Transverse colon (tissue), 4 donors: ENCODE results near the gene DPH7. TPM values are rescaled to one million over a fixed set of nuclear protein-coding genes. Genes with fewer than 3 reads are reported as not detected.
"Not testable (repeated sequence)": the region's sequence is repeated elsewhere in the genome, so short reads cannot be mapped to it uniquely, and the experiment has no call there.

Experiments used
- DNase-seq: peaks from one replicate; pipeline ENCODE4 v3.0.0-alpha.2; 2019
- H3K27ac ChIP-seq, 4 donors: fragments of 200-600 bp; sonication (generic); 2 replicates each; pipeline ENCODE4 v1.5.1; 2016 to 2018; ENCODE audit warnings: inconsistent platforms in 4 of 4
- H3K27me3 ChIP-seq: fragments of 200-600 bp; sonication (generic); 2 replicates; pipeline ENCODE4 v1.5.1; 2017; ENCODE audit warnings: inconsistent platforms
- H3K36me3 ChIP-seq, 4 donors: fragments of 200-600 bp; sonication (generic); 2 replicates each; pipeline ENCODE4 v1.5.1; 2017 to 2019; ENCODE audit warnings: inconsistent platforms in 4 of 4
- H3K4me1 ChIP-seq, 4 donors: fragments of 200-600 bp; sonication (generic); 2 replicates each; pipeline ENCODE4 v1.5.1; 2017 to 2020; ENCODE audit warnings: inconsistent platforms in 4 of 4
- H3K4me3 ChIP-seq, 4 donors: fragments of 200-600 bp; sonication (generic); 1 replicate in 1 of 4; 2 replicates in 3 of 4; pipeline versions ENCODE4 v1.5.1 to v1.6.1; 2017 to 2019; ENCODE audit warnings: inconsistent platforms in 4 of 4
- H3K9me3 ChIP-seq, 2 donors: fragments of 200-600 bp; sonication (generic); 2 replicates each; pipeline ENCODE4 v1.5.1; 2017 to 2019; ENCODE audit warnings: inconsistent platforms in 2 of 2
- EP300 ChIP-seq: sonication (generic); formaldehyde crosslinking; IDR thresholded peaks from one replicate; pipeline ENCODE4 v1.6.1; 2017; ENCODE audit warnings: antibody characterized with exemption, low read depth
- POLR2A ChIP-seq: fragments of 450-650 bp; IDR thresholded peaks from one replicate; pipeline ENCODE4 v1.6.1; 2016; ENCODE audit warnings: antibody characterized with exemption, mild to moderate bottlenecking, moderate library complexity
- POLR2AphosphoS5 ChIP-seq, 3 donors: sonication (generic); formaldehyde crosslinking; IDR thresholded peaks; one replicate each; pipeline ENCODE4 v1.6.1; 2016; ENCODE audit warnings: antibody characterized with exemption in 3 of 3
- WGBS, 2 donors: methylation state at CpG; one replicate each; pipeline ENCODE4 v1.1.5; 2018; ENCODE audit warnings: low coverage in 1 of 2; 5-methylcytosine and 5-hydroxymethylcytosine counted together
- in situ Hi-C, 4 donors: fragments of 200-750 bp; cut with MboI; loops; one replicate each; pipeline versions ENCODE4 v1.15.0 to v1.15.1; 2017; ENCODE audit warnings: low sequenced_read_pairs in 3 of 4, low pct_ligation_motif_present in 1 of 4, low pct_unique_long_range_greater_than_20kb in 1 of 4
- intact Hi-C: fragments of 100-400 bp; cut with DNase I; formaldehyde crosslinking; loops from one replicate; pipeline ENCODE4 v1.15.1; 2023; ENCODE audit warnings: low total_unique reads
- total RNA-seq, 4 donors: library from RNA; depleted of rRNA; stranded (reverse); fragments of >200 nt; gene quantifications; one replicate each; pipeline ENCODE4 v1.1.0, GENCODE V29; 2016
- TF ChIP-seq, protein P1 (sequence below), 5 experiments: fragments of 200-600 bp in 3 of 5; fragments of 450-650 bp in 2 of 5; sonication (generic) in 3 of 5; IDR thresholded peaks; 1 replicate in 2 of 5; 2 replicates in 3 of 5; pipeline ENCODE4 v1.5.1; 2016 to 2017; ENCODE audit warnings: antibody characterized with exemption in 5 of 5, inconsistent platforms in 3 of 5, mild to moderate bottlenecking in 2 of 5, moderate library complexity in 1 of 5

DPH7 gene
- total RNA-seq, 4 donors from 2014 or later = 28.8 to 53.5 (median 36.6) TPM

GRCh38 chr9:137543237-137543963, 35.3 kb downstream of the DPH7 start:
- Histone ChIP-seq H3K36me3 (peaks cover 0 to 4% (median 0%) of the 10 kb centered on the region in 4 donors), H3K27ac (peak overlapping the region in 2 of 4 donors; percentile 51), H3K27me3 (no peaks in the 10 kb centered on the region), H3K4me3 (no peak overlapping the region), H3K9me3 (no peaks in the 10 kb centered on the region), H3K4me1 (peaks cover 0 to 2% (median 0%) of the 10 kb centered on the region in 4 donors)
- in situ Hi-C loops = no loop called here
- WGBS, 2 donors = 93% methylated on average over 25 of the region's 25 CpGs; no CpG with 5 or more reads in 1 of the 2 donors
- TF ChIP-seq EP300 = no peak
- TF ChIP-seq, protein P1, sequence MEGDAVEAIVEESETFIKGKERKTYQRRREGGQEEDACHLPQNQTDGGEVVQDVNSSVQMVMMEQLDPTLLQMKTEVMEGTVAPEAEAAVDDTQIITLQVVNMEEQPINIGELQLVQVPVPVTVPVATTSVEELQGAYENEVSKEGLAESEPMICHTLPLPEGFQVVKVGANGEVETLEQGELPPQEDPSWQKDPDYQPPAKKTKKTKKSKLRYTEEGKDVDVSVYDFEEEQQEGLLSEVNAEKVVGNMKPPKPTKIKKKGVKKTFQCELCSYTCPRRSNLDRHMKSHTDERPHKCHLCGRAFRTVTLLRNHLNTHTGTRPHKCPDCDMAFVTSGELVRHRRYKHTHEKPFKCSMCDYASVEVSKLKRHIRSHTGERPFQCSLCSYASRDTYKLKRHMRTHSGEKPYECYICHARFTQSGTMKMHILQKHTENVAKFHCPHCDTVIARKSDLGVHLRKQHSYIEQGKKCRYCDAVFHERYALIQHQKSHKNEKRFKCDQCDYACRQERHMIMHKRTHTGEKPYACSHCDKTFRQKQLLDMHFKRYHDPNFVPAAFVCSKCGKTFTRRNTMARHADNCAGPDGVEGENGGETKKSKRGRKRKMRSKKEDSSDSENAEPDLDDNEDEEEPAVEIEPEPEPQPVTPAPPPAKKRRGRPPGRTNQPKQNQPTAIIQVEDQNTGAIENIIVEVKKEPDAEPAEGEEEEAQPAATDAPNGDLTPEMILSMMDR (IDR thresholded peaks at IDR 0.05) = no peak
- no peak for TF ChIP-seq POLR2A
- no peak for TF ChIP-seq POLR2AphosphoS5 (IDR thresholded peaks at IDR 0.05)
- intact Hi-C loops = no loop called here
- DNase-seq = no peak

DNA sequence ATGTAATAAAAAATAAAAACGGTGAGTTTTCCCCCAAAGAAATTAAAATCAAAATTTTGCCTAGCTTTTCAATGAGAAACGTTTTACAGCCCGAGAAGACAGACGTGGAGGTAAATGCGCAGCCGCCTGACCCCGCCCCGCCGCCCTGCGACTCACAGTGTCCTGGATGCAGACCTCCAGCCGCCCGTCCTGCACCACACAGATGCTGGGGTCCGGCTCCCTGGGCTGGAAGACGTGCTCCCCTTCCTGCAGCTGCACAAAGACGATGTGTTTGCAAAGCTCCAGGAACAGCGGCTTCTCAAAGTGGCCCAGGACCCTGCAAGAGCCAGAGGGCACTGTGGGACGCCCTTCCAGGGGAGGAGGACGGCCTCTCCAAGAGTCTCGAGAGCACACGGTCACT, 36.2 kb downstream of the DPH7 start:
- Histone ChIP-seq H3K4me3 (no peak overlapping the region), H3K27me3 (no peaks in the 10 kb centered on the region), H3K36me3 (peaks cover 0 to 4% (median 0%) of the 10 kb centered on the region in 4 donors), H3K27ac (no peak overlapping the region), H3K4me1 (no peaks in the 10 kb centered on the region), H3K9me3 (no peaks in the 10 kb centered on the region)
- 90 to 92% methylated on average over 10 to 18 of the region's 20 CpGs for WGBS, 2 donors
- no peak for DNase-seq
- in situ Hi-C loops (no loop called here), intact Hi-C loops (no loop called here)
- TF ChIP-seq POLR2A = no peak
- TF ChIP-seq, protein P1 (IDR thresholded peaks at IDR 0.05) = no peak
- no peak for TF ChIP-seq EP300
- no peak for TF ChIP-seq POLR2AphosphoS5 (IDR thresholded peaks at IDR 0.05)

DNA sequence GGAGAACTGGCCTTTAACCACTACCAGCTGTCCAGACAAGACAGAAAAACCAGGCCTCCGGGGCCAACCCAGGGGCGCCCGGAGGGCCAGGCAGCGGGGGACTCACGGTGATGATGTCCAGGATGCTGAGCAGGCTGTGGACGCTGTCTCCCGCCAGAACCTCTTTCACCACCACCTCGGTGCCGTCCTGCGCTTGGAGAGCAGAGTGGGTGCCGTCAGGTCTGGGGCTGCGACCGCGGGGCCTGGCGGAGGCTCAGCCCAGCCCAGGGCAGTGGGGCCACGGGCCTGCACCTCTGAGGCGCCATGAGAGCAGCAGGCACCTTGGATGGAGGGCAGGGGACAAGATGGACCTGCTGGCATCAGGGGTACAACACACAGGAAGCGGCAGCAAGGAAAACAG, 38.2 kb downstream of the DPH7 start:
- Histone ChIP-seq H3K9me3 (no peaks in the 10 kb centered on the region), H3K27ac (no peak overlapping the region), H3K4me1 (peaks cover 0 to under 1% (median 0%) of the 10 kb centered on the region in 4 donors), H3K4me3 (no peak overlapping the region), H3K27me3 (no peaks in the 10 kb centered on the region), H3K36me3 (peaks cover 0 to 4% (median 0%) of the 10 kb centered on the region in 4 donors)
- TF ChIP-seq, protein P1 (IDR thresholded peaks at IDR 0.05) = no peak
- in situ Hi-C loops (no loop called here), intact Hi-C loops (no loop called here)
- WGBS, 2 donors = 88% methylated on average over 18 of the region's 18 CpGs; no CpG with 5 or more reads in 1 of the 2 donors
- no peak for DNase-seq

GRCh38 chr9:137538058-137538457, 40.7 kb downstream of the DPH7 start:
- Histone ChIP-seq H3K4me3 (no peak overlapping the region), H3K36me3 (peaks cover 0 to under 1% (median 0%) of the 10 kb centered on the region in 4 donors), H3K27ac (no peak overlapping the region), H3K27me3 (no peaks in the 10 kb centered on the region), H3K4me1 (peaks cover 3 to 12% (median 7%) of the 10 kb centered on the region in 4 donors), H3K9me3 (no peaks in the 10 kb centered on the region)
- intact Hi-C loops = no loop called here
- WGBS, 2 donors = 98% methylated on average over 14 of the region's 16 CpGs; no CpG with 5 or more reads in 1 of the 2 donors
- DNase-seq = no peak
- in situ Hi-C loops = no loop called here
- no peak for TF ChIP-seq POLR2A
- TF ChIP-seq, protein P1 (IDR thresholded peaks at IDR 0.05) = no peak
- TF ChIP-seq POLR2AphosphoS5 (IDR thresholded peaks at IDR 0.05) = no peak
- no peak for TF ChIP-seq EP300

DNA sequence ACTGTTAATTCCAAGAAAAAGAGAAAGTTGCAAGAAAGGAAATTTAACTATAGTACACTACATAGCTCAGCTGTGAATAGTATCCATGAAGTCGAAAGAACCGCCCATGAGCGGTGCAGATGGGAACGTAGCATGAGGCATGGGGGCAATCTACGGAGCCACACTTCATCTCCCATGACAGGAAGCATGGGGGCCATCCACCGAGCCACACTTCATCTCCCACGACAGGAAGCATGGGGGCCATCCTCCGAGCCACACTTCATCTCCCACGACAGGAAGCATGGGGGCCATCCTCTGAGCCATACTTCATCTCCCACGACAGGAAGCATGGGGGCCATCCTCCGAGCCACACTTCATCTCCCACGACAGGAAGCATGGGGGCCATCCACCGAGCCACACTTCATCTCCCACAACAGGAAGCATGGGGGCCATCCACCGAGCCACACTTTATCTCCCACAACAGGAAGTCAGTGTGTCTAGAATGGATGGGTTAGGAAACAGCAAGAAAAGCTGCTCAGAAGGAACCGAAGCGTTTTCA, 42.1 kb downstream of the DPH7 start:
- DNase-seq, in situ Hi-C loops, H3K36me3 ChIP-seq, intact Hi-C loops, H3K27ac ChIP-seq, H3K9me3 ChIP-seq, H3K4me3 ChIP-seq, H3K27me3 ChIP-seq: not testable (repeated sequence)
- 64 to 89% methylated on average over 7 to 16 of the region's 16 CpGs for WGBS, 2 donors
- peaks cover 3 to 12% (median 7%) of the 10 kb centered on the region in 4 donors for H3K4me1 ChIP-seq
